ENCODE measurements around the gene ONECUT3. TPM values are rescaled to one million over a fixed set of nuclear protein-coding genes. Genes with fewer than 3 reads are reported as not detected.

The ONECUT3 gene
- total and polyA plus RNA-seq, 10 of the 15 experiments (the other 5 are each of a cell fraction or from before 2014, with no cell fraction given) = not detected

DNA sequence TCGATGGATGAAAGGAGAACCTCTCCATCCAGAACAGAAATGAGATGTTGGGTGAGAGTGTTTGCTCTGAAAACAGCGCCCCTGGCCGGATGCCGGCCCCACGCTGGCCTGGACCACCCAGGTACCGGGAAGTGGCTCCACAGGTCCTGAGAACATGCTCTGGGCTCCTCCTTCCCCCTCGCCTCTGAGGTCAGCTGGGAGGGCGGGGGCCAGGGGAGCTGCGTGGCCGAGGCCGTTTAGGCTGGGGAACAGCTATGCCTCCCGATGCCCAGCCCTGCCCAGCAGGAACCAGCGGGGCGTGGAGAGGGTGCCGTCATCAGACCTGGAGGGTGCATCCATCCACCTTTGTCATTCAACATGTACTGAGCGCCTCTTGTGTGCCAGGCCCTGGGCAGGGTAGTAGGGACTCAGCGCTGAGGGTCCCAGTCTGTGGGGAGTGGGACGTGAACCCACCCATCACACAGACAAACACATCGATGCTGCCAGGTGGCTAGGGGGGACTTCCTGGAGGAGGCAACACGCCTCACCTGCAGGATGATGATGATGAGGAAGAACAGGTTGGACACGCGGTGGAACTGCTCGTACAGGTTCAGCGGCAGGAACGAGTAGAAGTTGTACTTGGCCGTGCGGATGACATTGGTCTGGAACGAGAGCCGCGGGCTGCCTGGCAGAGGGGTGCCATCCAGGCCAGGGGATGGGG, 54.5 kb downstream of the ONECUT3 start (continued):
- TF ChIP-seq, protein P1, sequence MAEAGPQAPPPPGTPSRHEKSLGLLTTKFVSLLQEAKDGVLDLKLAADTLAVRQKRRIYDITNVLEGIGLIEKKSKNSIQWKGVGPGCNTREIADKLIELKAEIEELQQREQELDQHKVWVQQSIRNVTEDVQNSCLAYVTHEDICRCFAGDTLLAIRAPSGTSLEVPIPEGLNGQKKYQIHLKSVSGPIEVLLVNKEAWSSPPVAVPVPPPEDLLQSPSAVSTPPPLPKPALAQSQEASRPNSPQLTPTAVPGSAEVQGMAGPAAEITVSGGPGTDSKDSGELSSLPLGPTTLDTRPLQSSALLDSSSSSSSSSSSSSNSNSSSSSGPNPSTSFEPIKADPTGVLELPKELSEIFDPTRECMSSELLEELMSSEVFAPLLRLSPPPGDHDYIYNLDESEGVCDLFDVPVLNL (IDR thresholded peaks at IDR 0.05; ENCODE audit: low read depth, low read length) = no peak
- TF ChIP-seq NFYB (IDR thresholded peaks at IDR 0.05; ENCODE audit: insufficient read depth, low read depth, low read length) (no peak), BCL3 (IDR thresholded peaks at IDR 0.05; ENCODE audit: borderline replicate concordance, insufficient read depth, low read depth, low read length, poor library complexity, severe bottlenecking) (no peak), STAT3 (IDR thresholded peaks at IDR 0.05; ENCODE audit: low read depth, low read length) (no peak), RFX5 (IDR thresholded peaks at IDR 0.05; ENCODE audit: low read depth, low read length) (no peak), FOS (IDR thresholded peaks at IDR 0.05; ENCODE audit: borderline replicate concordance, extremely low read depth, insufficient read length) (no peak)

GRCh38 chr19:1808395-1808731, 55.1 kb downstream of the ONECUT3 start:
- ChIA-PET RAD21 (ENCODE audit: unreplicated experiment) (interaction anchor here (1.4 kb wide), 1 partner anchor 262 kb away, joined by 3 read pairs; no protein-coding TSS in a partner anchor), CTCF (no interaction called here), SMC1A (ENCODE audit: uncharacterized antibody, unreplicated experiment) (no interaction called here), POLR2A (no interaction called here)
- intact Hi-C loops (cut with micrococcal nuclease; ENCODE audit: unreplicated experiment) (no loop called here), in situ Hi-C loops (cut with MboI) (no loop called here)
- Histone ChIP-seq H3K9ac (ENCODE audit: control insufficient read depth, insufficient read depth, low read length) (no peak overlapping the region), H3K4me3 (no peak overlapping the region), H3K36me3 (ENCODE audit: control insufficient read depth in 2 of 2, insufficient read depth in 2 of 2, low read length in 1 of 2) (no peaks in the 10 kb centered on the region), H4K20me1 (ENCODE audit: control insufficient read depth, insufficient read depth) (no peaks in the 10 kb centered on the region), H3K4me1 (ENCODE audit: control insufficient read depth, insufficient read depth, low read length) (peaks cover 2% of the 10 kb centered on the region; the same call in 1 of the 2 replicates), H3K4me2 (ENCODE audit: control insufficient read depth, insufficient read depth) (no peak overlapping the region), H3K27ac (ENCODE audit: control insufficient read depth, insufficient read depth) (no peak overlapping the region), H2AFZ (ENCODE audit: control insufficient read depth, low read depth, low read length) (no peak overlapping the region), H3K9me3 (replicated peaks; ENCODE audit: control insufficient read depth, insufficient read depth, low read length) (no peaks in the 10 kb centered on the region), H3K79me2 (ENCODE audit: control insufficient read depth, insufficient read depth, low read length) (no peaks in the 10 kb centered on the region), H3K27me3 (replicated peaks in 1 of 2; ENCODE audit: control insufficient read depth in 2 of 2, insufficient read depth in 2 of 2, low read length in 1 of 2) (no peaks in the 10 kb centered on the region)
- no peak for DNase-seq (ENCODE audit: low read depth, low spot score)
- no peak for FAIRE-seq
- no peak for ATAC-seq
- no TSS peak for BruUV-seq (replicated peaks)
- 13% methylated on average over 2 of the region's 2 CpGs for WGBS (ENCODE audit: insufficient coverage, insufficient replicate concordance, low lambda C conversion rate, missing lambda C conversion rate)
- TF ChIP-seq SUPT20H (IDR thresholded peaks at IDR 0.05; ENCODE audit: borderline replicate concordance, control insufficient read depth, low read depth, low read length) = no peak
- TF ChIP-seq, protein P2, sequence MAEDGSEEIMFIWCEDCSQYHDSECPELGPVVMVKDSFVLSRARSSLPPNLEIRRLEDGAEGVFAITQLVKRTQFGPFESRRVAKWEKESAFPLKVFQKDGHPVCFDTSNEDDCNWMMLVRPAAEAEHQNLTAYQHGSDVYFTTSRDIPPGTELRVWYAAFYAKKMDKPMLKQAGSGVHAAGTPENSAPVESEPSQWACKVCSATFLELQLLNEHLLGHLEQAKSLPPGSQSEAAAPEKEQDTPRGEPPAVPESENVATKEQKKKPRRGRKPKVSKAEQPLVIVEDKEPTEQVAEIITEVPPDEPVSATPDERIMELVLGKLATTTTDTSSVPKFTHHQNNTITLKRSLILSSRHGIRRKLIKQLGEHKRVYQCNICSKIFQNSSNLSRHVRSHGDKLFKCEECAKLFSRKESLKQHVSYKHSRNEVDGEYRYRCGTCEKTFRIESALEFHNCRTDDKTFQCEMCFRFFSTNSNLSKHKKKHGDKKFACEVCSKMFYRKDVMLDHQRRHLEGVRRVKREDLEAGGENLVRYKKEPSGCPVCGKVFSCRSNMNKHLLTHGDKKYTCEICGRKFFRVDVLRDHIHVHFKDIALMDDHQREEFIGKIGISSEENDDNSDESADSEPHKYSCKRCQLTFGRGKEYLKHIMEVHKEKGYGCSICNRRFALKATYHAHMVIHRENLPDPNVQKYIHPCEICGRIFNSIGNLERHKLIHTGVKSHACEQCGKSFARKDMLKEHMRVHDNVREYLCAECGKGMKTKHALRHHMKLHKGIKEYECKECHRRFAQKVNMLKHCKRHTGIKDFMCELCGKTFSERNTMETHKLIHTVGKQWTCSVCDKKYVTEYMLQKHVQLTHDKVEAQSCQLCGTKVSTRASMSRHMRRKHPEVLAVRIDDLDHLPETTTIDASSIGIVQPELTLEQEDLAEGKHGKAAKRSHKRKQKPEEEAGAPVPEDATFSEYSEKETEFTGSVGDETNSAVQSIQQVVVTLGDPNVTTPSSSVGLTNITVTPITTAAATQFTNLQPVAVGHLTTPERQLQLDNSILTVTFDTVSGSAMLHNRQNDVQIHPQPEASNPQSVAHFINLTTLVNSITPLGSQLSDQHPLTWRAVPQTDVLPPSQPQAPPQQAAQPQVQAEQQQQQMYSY (CRISPR knock-in tag; IDR thresholded peaks at IDR 0.05) = no peak
- TF ChIP-seq POU2F2 (IDR thresholded peaks at IDR 0.05; ENCODE audit: borderline replicate concordance, low read depth, low read length) = no peak
- no peak for TF ChIP-seq SRF (IDR thresholded peaks at IDR 0.05; ENCODE audit: low read depth in 2 of 2, low read length in 2 of 2)
- TF ChIP-seq FOS (IDR thresholded peaks at IDR 0.05; ENCODE audit: borderline replicate concordance, extremely low read depth, insufficient read length) = no peak
- no peak for TF ChIP-seq ZSCAN29 (IDR thresholded peaks at IDR 0.05)
- no peak for TF ChIP-seq IRF4 (IDR thresholded peaks at IDR 0.05; ENCODE audit: low read depth, low read length)
- no peak for TF ChIP-seq NFIC (IDR thresholded peaks at IDR 0.05; ENCODE audit: low read depth, low read length)
- no peak for TF ChIP-seq BHLHE40 (IDR thresholded peaks at IDR 0.05; ENCODE audit: borderline replicate concordance in 1 of 2, low read depth in 2 of 2, low read length in 1 of 2)
- TF ChIP-seq YBX1 (IDR thresholded peaks at IDR 0.05) = no peak
- no peak for TF ChIP-seq PAX8 (IDR thresholded peaks at IDR 0.05)
- no peak for TF ChIP-seq NBN (IDR thresholded peaks at IDR 0.05)
